Right hindlimb (tissue), 1 donor: Measurements from ENCODE around the gene H1-8.
"Not testable (repeated sequence)": the region's sequence is repeated elsewhere in the genome, so short reads cannot be mapped to it uniquely, and the experiment has no call there.

ENCODE experiments used
- DNase-seq: peaks from one replicate; pipeline ENCODE4 v3.0.0-alpha.2; 2018

H1-8 gene

DNA sequence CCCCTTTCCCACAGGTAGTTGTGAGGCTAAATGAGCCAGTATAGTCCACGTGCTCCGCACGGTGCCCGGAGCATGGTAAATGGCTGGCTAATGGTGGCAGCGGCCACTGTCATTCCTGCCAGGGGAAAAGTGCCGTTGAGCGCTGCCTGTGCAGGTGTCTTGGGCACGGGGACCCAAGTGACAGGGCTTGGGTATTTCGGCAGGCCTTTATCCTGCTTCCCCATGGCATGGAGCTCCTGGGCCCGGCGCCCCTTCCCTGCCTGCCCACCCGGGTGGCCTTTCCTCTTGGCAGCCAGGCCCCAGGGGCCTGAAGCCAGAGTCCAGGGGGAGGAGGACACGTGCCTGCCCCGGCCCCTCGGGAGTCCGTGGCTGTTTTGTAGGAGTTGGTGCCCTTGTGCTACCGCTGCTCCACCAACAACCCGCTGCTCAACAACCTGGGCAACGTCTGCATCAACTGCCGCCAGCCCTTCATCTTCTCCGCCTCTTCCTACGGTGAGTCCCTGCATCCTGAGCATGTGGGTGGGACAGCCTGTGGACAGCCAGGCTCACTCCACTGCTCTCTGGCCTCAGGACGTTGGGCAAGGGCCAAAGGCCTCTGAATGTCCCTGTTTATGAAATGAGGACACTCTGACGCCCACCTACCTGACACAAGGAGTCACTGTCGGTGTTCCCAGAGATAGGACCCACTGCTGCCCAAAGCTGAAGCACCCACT lies 27.7 kb upstream of the H1-8 start:
- DNase-seq = not testable (repeated sequence)

DNA sequence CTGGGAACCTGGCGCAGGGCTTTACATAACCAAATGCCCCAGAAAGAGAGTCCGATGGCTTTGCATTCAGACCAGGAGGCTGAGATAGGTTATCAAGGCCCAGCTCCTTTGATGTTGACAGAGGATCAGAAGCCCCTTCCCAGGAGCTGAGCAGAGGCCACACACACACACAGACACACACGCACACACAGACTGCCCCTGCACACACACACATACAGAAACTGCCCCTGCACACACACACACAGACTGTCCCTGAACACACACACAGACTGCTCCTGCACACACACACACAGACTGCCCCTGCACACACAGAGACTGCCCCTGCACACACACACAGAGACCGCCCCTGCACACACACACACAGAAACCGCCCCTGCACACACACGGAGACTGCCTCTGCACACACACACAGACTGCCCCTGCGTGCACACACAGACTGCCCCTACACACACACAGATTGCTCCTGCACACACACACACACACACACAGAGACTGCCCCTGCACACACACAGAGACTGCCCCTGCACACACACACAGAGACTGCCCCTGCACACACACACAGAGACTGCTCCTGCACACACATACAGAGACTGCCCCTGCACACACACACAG lies 27.0 kb upstream of the H1-8 start:
- not testable (repeated sequence) for DNase-seq

- DNase-seq = no peak
These were observed 25.5 kb upstream of the H1-8 start for GRCh38 chr3:129517516-129517915.

GRCh38 chr3:129518038-129518561 lies 24.9 kb upstream of the H1-8 start:
- DNase-seq = no peak

- DNase-seq = no peak
These were observed 24.4 kb upstream of the H1-8 start for GRCh38 chr3:129518581-129518980.

GRCh38 chr3:129519449-129519848 lies 23.5 kb upstream of the H1-8 start:
- DNase-seq = no peak

- DNase-seq = no peak
These were observed 22.9 kb upstream of the H1-8 start for GRCh38 chr3:129519896-129520715.

GRCh38 chr3:129520960-129521359 lies 22.0 kb upstream of the H1-8 start:
- no peak for DNase-seq

DNA sequence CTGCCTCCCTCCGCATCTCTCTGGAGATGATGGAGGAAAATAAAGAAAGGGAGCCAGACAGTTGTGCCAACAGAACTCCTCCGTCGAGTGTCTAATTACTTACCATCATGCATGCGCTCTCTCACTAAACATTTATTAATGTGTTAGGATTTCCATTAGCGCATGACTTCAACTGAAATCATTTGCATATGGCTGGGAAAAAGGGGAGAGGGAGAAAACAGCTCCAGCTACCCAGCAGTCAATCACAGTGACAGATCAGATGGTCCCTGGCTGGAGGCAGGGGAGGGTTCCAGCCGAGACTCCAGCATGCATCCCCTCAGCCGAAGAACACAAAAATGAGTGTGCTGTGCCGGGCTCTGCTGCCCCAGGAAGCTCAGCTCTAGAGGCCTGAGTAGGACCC lies 21.4 kb upstream of the H1-8 start:
- DNase-seq = no peak

DNA sequence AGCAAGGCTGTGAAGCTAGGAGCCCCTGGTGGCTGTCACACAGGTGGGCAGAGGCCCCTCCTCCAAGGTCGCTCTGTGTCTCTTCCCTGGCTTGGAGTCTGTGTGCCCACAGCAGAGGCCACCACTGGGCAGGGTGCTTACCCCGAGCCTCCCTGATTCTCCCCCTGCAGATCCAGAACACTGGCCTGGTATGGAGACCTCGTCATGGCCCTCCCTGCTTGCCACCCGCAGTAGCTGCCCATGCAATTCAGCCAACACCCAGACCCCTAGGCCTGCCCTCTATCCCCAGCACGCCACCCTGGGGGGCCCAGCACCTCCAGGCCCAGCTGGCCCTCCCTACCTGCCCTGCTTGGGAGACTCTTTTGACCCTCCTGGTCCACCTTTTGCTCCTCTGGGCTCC lies 20.0 kb upstream of the H1-8 start:
- DNase-seq = no peak

- no peak for DNase-seq
These were observed 18.9 kb upstream of the H1-8 start for GRCh38 chr3:129524081-129524480.

DNA sequence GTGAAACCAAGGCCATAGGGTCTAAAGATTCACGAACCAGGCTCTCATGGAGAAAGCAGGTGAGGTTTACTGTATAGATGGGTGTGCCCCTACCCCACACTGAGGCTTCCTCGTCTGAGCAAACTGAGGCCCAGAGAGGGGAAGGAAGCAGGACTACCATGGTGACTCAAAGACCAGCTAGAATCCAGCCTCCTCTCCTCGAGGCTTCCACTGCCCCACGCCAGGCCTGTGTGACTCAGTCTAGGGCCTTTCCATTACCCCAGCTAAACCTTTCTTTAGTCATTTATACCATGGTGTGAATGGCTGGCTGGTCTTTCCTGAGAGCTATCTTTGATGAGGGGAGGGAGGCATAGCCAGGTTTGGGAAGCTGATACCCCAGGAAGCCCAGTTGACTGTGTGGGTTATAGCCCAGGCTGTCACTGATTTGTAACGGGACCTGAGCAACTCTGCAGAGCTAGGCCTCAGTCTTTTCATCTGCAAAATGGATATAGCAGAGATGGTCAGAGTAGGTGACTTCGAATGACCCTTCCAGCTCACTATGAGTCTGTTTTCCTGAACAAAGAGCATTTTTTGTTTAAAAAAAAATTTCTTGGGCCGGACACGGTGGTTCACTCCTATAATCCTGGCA lies 17.5 kb upstream of the H1-8 start:
- no peak for DNase-seq

- DNase-seq = no peak
These were observed 16.7 kb upstream of the H1-8 start for GRCh38 chr3:129526121-129526900.

DNA sequence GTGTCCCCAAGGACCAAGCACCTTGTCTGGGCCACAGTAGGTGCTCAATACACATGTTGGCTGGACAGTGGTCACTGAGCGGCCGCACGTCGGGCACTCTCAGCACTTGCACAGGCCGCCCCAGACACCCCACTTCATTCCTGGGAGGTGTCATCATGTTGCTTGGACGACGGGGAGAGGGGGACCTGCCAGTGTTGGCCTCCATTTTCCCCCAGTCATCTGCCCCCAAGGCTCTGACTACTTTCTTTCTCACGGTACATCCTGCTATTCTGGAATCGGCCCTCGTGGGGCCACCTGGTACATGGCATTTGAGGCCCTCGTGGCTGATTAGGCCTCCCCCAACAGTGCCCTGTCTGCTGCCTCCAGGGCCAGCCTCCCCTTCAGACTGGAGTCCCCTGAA lies 15.7 kb upstream of the H1-8 start:
- no peak for DNase-seq

DNA sequence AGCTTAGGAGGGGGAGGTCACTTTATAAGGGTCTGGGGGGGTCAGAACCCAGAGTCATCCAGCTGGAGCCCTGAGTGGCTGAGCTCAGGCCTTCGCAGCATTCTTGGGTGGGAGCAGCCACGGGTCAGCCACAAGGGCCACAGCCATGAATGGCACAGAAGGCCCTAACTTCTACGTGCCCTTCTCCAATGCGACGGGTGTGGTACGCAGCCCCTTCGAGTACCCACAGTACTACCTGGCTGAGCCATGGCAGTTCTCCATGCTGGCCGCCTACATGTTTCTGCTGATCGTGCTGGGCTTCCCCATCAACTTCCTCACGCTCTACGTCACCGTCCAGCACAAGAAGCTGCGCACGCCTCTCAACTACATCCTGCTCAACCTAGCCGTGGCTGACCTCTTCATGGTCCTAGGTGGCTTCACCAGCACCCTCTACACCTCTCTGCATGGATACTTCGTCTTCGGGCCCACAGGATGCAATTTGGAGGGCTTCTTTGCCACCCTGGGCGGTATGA lies 14.3 kb upstream of the H1-8 start, which contains the start of gene RHO:
Gene RHO, plus strand, starts transcription at position 51 of the 512 bp plus-strand sequence. Its CDS starts 95 bp downstream, at position 146.
- DNase-seq = no peak

DNA sequence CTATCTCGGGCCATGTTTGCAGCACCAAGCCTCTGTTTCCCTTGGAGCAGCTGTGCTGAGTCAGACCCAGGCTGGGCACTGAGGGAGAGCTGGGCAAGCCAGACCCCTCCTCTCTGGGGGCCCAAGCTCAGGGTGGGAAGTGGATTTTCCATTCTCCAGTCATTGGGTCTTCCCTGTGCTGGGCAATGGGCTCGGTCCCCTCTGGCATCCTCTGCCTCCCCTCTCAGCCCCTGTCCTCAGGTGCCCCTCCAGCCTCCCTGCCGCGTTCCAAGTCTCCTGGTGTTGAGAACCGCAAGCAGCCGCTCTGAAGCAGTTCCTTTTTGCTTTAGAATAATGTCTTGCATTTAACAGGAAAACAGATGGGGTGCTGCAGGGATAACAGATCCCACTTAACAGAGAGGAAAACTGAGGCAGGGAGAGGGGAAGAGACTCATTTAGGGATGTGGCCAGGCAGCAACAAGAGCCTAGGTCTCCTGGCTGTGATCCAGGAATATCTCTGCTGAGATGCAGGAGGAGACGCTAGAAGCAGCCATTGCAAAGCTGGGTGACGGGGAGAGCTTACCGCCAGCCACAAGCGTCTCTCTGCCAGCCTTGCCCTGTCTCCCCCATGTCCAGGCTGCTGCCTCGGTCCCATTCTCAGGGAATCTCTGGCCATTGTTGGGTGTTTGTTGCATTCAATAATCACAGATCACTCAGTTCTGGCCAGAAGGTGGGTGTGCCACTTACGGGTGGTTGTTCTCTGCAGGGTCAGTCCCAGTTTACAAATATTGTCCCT lies 13.4 kb upstream of the H1-8 start:
- DNase-seq = no peak

DNA sequence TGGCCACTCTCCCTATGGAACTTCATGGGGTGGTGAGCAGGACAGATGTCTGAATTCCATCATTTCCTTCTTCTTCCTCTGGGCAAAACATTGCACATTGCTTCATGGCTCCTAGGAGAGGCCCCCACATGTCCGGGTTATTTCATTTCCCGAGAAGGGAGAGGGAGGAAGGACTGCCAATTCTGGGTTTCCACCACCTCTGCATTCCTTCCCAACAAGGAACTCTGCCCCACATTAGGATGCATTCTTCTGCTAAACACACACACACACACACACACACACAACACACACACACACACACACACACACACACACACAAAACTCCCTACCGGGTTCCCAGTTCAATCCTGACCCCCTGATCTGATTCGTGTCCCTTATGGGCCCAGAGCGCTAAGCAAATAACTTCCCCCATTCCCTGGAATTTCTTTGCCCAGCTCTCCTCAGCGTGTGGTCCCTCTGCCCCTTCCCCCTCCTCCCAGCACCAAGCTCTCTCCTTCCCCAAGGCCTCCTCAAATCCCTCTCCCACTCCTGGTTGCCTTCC lies 12.7 kb upstream of the H1-8 start:
- no peak for DNase-seq

DNA sequence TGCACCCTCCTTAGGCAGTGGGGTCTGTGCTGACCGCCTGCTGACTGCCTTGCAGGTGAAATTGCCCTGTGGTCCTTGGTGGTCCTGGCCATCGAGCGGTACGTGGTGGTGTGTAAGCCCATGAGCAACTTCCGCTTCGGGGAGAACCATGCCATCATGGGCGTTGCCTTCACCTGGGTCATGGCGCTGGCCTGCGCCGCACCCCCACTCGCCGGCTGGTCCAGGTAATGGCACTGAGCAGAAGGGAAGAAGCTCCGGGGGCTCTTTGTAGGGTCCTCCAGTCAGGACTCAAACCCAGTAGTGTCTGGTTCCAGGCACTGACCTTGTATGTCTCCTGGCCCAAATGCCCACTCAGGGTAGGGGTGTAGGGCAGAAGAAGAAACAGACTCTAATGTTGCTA lies 12.2 kb upstream of the H1-8 start:
- no peak for DNase-seq

DNA sequence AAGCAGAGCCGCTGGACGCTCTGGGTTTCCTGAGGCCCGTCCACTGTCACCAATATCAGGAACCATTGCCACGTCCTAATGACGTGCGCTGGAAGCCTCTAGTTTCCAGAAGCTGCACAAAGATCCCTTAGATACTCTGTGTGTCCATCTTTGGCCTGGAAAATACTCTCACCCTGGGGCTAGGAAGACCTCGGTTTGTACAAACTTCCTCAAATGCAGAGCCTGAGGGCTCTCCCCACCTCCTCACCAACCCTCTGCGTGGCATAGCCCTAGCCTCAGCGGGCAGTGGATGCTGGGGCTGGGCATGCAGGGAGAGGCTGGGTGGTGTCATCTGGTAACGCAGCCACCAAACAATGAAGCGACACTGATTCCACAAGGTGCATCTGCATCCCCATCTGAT lies 11.3 kb upstream of the H1-8 start:
- DNase-seq = no peak

DNA sequence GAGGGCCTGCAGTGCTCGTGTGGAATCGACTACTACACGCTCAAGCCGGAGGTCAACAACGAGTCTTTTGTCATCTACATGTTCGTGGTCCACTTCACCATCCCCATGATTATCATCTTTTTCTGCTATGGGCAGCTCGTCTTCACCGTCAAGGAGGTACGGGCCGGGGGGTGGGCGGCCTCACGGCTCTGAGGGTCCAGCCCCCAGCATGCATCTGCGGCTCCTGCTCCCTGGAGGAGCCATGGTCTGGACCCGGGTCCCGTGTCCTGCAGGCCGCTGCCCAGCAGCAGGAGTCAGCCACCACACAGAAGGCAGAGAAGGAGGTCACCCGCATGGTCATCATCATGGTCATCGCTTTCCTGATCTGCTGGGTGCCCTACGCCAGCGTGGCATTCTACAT lies 10.7 kb upstream of the H1-8 start:
- DNase-seq = no peak

DNA sequence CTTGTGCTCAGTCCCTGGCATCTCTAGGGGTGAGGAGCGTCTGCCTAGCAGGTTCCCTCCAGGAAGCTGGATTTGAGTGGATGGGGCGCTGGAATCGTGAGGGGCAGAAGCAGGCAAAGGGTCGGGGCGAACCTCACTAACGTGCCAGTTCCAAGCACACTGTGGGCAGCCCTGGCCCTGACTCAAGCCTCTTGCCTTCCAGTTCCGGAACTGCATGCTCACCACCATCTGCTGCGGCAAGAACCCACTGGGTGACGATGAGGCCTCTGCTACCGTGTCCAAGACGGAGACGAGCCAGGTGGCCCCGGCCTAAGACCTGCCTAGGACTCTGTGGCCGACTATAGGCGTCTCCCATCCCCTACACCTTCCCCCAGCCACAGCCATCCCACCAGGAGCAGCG lies 9.6 kb upstream of the H1-8 start:
- no peak for DNase-seq
